GM19099 (cell line): ENCODE data around the gene H1-8.

Experiments
- POLR2A ChIP-seq: IDR thresholded peaks from 3 replicates; pipeline ENCODE4 v1.6.1; 2011; ENCODE audit warnings: low read depth; ENCODE audit not compliant: insufficient read length; ENCODE audit errors: extremely low read depth

Gene H1-8

DNA sequence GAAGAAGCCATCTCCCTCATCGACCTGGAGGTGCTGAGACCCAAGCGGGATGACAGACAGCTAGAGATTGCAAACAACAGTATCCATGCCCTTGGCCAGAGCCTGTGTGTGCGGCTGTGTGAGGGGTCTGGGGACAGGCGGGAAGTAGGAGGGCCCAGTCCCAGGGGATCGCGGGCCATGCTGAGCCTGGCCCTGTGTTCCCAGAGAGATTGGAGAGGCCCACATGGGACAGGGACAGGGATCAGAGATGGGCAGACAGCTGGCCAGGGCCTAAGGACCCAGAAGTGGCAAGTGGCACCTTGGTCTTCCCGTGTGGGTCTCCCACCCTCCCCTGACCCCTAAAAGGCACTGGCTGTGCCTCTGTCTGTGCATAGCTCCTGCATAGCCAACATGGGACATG is 25.5 kb upstream of the H1-8 start:
- TF ChIP-seq POLR2A: no peak

DNA sequence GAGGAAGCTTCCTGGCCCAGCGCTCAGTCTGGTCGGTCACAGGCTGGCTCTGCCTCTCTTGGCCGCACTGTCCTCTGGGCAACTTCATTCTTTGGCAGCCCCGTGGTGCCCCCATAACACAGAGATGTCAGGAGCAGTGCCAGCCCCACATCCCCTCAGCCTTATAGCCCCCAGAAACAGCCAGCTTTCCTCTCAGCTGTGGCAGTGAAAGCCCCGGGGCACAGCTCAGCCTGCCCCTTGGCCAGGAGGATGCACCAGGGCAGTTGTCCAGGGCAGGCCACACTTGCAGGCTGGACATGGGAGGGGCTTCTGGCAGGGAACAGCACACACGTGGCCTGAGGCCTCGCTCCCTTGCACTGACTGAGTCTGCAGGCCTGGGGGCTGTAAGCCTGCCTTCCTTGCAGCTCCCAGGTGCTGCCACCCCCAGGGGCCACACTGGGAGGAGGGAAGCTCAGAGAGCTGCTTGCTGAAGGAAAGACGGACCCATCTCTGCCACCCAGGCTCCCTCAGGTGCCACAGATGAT is 24.9 kb upstream of the H1-8 start:
- TF ChIP-seq POLR2A: no peak

DNA sequence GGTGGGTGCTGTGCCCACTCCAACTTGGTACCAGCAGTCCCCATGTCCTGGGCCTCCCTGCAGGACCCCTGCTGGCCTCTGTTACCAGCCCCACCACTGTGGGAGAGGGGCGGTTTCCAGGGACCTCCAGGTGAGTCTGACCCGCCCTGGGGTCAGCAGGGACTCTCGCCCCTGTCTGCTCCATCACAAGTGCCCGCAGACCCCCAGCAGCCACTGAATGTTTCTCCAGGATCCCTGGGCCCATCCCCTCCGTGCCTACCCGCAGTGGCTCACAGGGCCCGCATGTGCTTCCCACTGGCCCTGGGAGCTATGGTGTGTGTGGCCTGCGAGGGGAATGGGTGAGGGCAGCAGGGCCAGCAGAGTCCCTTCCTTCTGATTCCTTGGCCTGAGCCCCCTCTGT is 24.4 kb upstream of the H1-8 start:
- no peak for TF ChIP-seq POLR2A

DNA sequence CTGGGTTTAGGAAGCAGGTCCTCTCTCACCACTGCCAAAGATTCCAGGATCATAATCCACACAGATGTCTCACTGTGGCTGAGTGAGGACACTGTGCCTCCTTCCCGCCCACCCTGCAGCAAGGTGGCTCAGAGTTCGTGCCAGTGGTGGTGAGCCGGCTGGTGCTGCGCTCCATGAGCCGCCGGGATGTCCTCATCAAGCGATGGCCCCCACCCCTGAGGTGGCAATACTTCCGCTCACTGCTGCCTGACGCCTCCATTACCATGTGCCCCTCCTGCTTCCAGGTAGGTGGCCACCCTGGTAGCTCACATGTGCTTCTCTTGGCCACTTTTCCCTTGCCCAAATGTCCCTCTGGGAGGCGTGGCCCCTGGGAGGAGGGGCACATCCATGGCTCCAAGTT is 23.5 kb upstream of the H1-8 start:
- TF ChIP-seq POLR2A: no peak

DNA sequence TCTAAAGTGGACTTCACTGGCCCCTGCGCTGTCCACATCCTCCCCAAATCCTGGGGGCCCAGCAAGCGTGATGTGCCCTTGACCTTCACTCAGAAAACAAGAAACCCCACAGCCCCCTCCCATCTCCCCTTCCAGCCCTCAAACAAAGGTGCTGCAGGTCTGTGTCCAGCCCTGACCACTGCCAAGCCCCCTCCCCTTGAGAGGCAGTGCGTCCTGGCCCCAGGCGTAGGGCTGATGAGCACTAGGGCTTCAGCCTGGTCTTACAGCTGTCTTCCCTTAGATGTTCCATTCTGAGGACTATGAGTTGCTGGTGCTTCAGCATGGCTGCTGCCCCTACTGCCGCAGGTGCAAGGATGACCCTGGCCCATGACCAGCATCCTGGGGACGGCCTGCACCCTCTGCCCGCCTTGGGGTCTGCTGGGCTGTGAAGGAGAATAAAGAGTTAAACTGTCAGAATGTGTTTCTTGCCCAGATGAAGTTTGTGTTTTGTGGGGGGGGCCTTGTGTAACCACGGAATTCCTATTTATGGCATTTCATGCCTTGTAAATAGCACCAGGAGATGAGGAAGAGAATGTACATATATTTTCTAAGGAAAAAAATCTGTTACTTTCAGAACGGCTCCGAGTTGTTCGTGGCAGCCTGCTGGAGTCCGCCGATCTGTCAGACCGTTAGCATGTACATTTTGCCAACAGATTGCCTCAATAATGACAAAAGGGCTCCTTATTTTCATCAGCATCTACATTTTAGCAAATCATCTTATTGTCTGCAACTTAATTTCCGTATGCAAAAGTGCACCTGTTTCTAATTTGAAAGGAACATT is 22.9 kb upstream of the H1-8 start:
- TF ChIP-seq POLR2A: no peak

DNA sequence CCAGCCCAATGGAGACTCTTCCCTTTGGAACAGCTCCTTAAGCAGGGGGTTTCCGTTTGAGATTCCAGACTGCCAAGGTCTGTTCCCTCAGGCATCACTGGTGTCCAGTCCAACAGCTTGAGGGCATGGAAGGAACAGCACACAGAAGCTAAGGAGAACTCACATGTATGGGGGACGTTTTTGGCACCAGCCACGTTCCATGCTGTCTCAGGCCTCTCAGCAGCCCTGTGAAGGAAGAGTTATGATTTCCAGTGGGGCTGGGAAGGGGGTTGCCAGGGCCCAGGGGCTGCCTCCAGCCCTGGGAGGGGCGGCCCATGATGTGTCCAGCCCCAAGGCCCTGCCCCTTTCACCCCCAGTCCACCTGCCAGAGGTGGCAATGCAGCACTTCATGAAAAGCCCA is 22.0 kb upstream of the H1-8 start:
- TF ChIP-seq POLR2A: no peak

DNA sequence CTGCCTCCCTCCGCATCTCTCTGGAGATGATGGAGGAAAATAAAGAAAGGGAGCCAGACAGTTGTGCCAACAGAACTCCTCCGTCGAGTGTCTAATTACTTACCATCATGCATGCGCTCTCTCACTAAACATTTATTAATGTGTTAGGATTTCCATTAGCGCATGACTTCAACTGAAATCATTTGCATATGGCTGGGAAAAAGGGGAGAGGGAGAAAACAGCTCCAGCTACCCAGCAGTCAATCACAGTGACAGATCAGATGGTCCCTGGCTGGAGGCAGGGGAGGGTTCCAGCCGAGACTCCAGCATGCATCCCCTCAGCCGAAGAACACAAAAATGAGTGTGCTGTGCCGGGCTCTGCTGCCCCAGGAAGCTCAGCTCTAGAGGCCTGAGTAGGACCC is 21.4 kb upstream of the H1-8 start:
- no peak for TF ChIP-seq POLR2A

DNA sequence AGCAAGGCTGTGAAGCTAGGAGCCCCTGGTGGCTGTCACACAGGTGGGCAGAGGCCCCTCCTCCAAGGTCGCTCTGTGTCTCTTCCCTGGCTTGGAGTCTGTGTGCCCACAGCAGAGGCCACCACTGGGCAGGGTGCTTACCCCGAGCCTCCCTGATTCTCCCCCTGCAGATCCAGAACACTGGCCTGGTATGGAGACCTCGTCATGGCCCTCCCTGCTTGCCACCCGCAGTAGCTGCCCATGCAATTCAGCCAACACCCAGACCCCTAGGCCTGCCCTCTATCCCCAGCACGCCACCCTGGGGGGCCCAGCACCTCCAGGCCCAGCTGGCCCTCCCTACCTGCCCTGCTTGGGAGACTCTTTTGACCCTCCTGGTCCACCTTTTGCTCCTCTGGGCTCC is 20.0 kb upstream of the H1-8 start:
- TF ChIP-seq POLR2A: no peak

DNA sequence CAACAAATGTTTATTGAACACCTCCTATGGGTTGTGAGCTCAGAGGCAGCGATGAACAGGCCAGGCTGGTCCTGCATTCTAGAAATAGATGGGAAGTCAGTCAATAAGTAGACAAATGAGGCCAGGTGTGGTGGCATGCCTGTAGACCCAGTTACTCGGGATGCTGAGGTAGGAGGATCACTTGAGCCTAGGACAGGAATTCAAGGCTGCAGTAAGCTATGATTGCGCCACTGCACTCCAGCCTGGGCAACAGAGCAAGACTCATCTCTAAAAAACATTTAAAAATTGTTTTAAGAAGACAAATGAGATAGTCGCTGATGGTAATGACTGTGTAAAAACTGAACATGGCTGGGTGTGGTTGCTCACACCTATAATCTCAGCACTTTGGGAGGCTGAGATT is 18.9 kb upstream of the H1-8 start:
- no peak for TF ChIP-seq POLR2A

DNA sequence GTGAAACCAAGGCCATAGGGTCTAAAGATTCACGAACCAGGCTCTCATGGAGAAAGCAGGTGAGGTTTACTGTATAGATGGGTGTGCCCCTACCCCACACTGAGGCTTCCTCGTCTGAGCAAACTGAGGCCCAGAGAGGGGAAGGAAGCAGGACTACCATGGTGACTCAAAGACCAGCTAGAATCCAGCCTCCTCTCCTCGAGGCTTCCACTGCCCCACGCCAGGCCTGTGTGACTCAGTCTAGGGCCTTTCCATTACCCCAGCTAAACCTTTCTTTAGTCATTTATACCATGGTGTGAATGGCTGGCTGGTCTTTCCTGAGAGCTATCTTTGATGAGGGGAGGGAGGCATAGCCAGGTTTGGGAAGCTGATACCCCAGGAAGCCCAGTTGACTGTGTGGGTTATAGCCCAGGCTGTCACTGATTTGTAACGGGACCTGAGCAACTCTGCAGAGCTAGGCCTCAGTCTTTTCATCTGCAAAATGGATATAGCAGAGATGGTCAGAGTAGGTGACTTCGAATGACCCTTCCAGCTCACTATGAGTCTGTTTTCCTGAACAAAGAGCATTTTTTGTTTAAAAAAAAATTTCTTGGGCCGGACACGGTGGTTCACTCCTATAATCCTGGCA is 17.5 kb upstream of the H1-8 start:
- TF ChIP-seq POLR2A: no peak

DNA sequence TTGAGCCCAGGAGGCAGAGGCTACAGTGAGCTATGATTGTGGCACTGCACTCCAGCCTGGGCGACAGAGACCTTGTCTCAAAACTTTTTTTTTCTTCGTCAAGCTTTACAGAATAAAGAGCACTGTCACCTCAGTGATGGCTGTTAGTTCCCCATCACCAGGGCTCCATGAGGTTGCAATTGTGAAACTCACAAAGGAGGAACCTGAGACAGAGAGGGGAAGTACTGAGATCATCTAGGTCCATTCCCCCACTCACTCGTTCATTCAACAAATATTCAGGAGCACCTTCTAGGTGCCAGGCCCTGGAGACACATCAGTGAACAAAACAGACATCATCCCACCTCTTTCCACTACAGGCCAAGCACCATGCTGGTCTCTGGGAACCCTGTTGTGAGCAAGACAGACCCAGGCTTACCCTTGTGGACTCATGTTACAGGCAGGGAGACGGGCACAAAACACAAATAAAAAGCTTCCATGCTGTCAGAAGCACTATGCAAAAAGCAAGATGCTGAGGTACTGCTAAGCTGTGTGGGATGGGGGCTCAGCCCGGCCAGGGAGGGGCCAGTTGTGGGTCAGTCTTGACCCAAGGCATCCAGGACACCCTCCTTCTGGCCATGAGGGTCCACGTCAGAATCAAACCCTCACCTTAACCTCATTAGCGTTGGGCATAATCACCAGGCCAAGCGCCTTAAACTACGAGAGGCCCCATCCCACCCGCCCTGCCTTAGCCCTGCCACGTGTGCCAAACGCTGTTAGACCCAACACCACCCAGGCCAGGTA is 16.7 kb upstream of the H1-8 start:
- TF ChIP-seq POLR2A: no peak

DNA sequence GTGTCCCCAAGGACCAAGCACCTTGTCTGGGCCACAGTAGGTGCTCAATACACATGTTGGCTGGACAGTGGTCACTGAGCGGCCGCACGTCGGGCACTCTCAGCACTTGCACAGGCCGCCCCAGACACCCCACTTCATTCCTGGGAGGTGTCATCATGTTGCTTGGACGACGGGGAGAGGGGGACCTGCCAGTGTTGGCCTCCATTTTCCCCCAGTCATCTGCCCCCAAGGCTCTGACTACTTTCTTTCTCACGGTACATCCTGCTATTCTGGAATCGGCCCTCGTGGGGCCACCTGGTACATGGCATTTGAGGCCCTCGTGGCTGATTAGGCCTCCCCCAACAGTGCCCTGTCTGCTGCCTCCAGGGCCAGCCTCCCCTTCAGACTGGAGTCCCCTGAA is 15.7 kb upstream of the H1-8 start:
- no peak for TF ChIP-seq POLR2A

DNA sequence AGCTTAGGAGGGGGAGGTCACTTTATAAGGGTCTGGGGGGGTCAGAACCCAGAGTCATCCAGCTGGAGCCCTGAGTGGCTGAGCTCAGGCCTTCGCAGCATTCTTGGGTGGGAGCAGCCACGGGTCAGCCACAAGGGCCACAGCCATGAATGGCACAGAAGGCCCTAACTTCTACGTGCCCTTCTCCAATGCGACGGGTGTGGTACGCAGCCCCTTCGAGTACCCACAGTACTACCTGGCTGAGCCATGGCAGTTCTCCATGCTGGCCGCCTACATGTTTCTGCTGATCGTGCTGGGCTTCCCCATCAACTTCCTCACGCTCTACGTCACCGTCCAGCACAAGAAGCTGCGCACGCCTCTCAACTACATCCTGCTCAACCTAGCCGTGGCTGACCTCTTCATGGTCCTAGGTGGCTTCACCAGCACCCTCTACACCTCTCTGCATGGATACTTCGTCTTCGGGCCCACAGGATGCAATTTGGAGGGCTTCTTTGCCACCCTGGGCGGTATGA is 14.3 kb upstream of the H1-8 start, which contains the start of gene RHO:
Gene RHO, plus strand, starts transcription at position 51 of the 512 bp plus-strand sequence. Its CDS starts 95 bp downstream, at position 146.
- TF ChIP-seq POLR2A: no peak

DNA sequence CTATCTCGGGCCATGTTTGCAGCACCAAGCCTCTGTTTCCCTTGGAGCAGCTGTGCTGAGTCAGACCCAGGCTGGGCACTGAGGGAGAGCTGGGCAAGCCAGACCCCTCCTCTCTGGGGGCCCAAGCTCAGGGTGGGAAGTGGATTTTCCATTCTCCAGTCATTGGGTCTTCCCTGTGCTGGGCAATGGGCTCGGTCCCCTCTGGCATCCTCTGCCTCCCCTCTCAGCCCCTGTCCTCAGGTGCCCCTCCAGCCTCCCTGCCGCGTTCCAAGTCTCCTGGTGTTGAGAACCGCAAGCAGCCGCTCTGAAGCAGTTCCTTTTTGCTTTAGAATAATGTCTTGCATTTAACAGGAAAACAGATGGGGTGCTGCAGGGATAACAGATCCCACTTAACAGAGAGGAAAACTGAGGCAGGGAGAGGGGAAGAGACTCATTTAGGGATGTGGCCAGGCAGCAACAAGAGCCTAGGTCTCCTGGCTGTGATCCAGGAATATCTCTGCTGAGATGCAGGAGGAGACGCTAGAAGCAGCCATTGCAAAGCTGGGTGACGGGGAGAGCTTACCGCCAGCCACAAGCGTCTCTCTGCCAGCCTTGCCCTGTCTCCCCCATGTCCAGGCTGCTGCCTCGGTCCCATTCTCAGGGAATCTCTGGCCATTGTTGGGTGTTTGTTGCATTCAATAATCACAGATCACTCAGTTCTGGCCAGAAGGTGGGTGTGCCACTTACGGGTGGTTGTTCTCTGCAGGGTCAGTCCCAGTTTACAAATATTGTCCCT is 13.4 kb upstream of the H1-8 start:
- no peak for TF ChIP-seq POLR2A
